Measurements from ENCODE around the gene GREB1. TPM values are rescaled to one million over a fixed set of nuclear protein-coding genes. Genes with fewer than 3 reads are reported as not detected.

GREB1 gene
- total RNA-seq, 1 experiment from 2014 or later, result 0.37 TPM

DNA sequence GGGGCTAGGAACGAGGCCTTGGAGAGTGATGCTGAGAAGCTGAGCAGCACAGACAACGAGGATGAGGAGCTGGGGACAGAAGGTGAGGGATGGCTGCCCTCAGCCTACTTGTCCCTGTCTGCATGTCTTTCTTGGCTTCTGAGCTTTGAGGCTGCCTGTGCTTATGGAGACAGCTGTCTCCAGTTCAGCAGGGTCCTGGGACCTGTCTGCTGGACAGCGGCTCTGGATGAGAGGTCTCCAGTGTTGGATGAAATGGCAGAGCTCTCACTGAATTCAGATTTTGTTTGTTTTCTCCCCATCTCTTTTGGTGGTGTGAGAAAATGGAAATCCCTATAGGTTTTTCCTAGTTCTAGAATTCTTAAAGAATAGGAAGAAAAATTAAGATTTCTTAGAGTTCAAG, 81.4 kb downstream of the GREB1 start:
- intact Hi-C loops (cut with micrococcal nuclease; ENCODE audit: unreplicated experiment), result no loop called here
- TF ChIP-seq CTCF (conservative IDR thresholded peaks at IDR 0.05) (no peak), EZH2 (IDR thresholded peaks at IDR 0.05; ENCODE audit: low read depth) (no peak)

GRCh38 chr2:11616097-11616687, 82.3 kb downstream of the GREB1 start:
- Histone ChIP-seq H3K36me3 (ENCODE audit: low read depth) (no peaks in the 10 kb centered on the region), H3K27me3 (ENCODE audit: insufficient read depth, low read depth) (peaks cover 24% of the 10 kb centered on the region; the same call in 1 of the 2 replicates), H3K4me3 (no peak overlapping the region), H3K4me2 (no peak overlapping the region), H4K20me1 (ENCODE audit: insufficient read depth) (no peaks in the 10 kb centered on the region), H3K9me3 (ENCODE audit: insufficient read depth, low read depth) (no peaks in the 10 kb centered on the region), H3F3A (ENCODE audit: insufficient read depth, low read depth) (no peaks in the 10 kb centered on the region), H3K27ac (no peak overlapping the region), H2AFZ (no peak overlapping the region), H3K79me2 (ENCODE audit: low read depth) (no peaks in the 10 kb centered on the region), H3K9me2 (ENCODE audit: insufficient read depth) (no peaks in the 10 kb centered on the region), H3K4me1 (replicated peaks; ENCODE audit: insufficient read depth) (0 out of 2 replicates have a peak, but pooled peaks cover 3% of the 10 kb centered on the region)
- ChIA-PET CTCF (no interaction called here), POLR2A (ENCODE audit: unreplicated experiment) (no interaction called here)
- TF ChIP-seq EZH2 (IDR thresholded peaks at IDR 0.05; ENCODE audit: low read depth) (no peak), CTCF (conservative IDR thresholded peaks at IDR 0.05) (no peak)
- intact Hi-C loops (cut with micrococcal nuclease; ENCODE audit: unreplicated experiment), result no loop called here
- no TSS peak for BruUV-seq (replicated peaks)
- no peak for DNase-seq

More for the DNA sequence above, 81.4 kb downstream of the GREB1 start:
- H3K79me2 ChIP-seq (ENCODE audit: low read depth), result no peaks in the 10 kb centered on the region
- H3K4me3 ChIP-seq, result no peak overlapping the region
- H3K27me3 ChIP-seq (ENCODE audit: insufficient read depth, low read depth), result peaks cover 24% of the 10 kb centered on the region; the same call in 1 of the 2 replicates
- H3K9me2 ChIP-seq (ENCODE audit: insufficient read depth), result no peaks in the 10 kb centered on the region
- ChIA-PET POLR2A (ENCODE audit: unreplicated experiment) (no interaction called here), CTCF (no interaction called here)
- no peak overlapping the region for H3K27ac ChIP-seq
- 0 out of 2 replicates have a peak, but pooled peaks cover 3% of the 10 kb centered on the region for H3K4me1 ChIP-seq (replicated peaks; ENCODE audit: insufficient read depth)
- no peaks in the 10 kb centered on the region for H3K9me3 ChIP-seq (ENCODE audit: insufficient read depth, low read depth)
- no peak overlapping the region for H3K4me2 ChIP-seq
- no peaks in the 10 kb centered on the region for H3F3A ChIP-seq (ENCODE audit: insufficient read depth, low read depth)
- no peaks in the 10 kb centered on the region for H4K20me1 ChIP-seq (ENCODE audit: insufficient read depth)
- no peak overlapping the region for H2AFZ ChIP-seq
- no TSS peak for BruUV-seq (replicated peaks)
- H3K36me3 ChIP-seq (ENCODE audit: low read depth), result no peaks in the 10 kb centered on the region
- DNase-seq, result no peak

DNA sequence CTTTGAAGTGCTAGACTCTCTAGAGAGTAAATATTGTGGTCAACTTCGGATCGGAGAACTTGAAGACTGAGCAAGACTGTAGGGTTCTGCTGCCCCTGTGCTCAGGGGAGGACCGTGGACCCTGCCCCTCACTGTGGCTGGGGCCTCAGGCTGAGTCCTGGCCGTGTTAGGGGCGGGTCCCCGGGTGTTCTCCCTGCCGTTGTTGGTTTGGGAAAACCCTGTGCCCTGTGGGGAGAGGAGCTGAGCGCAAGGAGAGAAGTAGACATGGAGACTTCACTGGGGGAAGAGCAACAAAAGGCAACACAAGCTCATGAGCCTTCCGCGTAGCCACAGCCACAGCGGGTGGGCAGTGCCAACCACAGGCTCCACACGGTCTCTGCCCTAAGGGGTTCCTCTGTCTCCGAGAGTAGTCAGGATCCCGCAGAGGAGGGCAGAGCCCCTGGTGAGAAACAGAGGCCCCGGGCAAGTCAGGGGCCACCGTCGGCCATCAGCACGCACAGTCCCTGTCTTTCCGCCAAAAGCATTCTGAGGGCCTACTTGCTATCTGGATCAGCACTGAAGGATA, 83.1 kb downstream of the GREB1 start:
- H3K36me3 ChIP-seq (ENCODE audit: low read depth), result no peaks in the 10 kb centered on the region

More for the DNA sequence above, 83.1 kb downstream of the GREB1 start:
- no peak overlapping the region for H3K4me3 ChIP-seq
- H3K9me2 ChIP-seq (ENCODE audit: insufficient read depth), result no peaks in the 10 kb centered on the region
- H3K79me2 ChIP-seq (ENCODE audit: low read depth), result no peaks in the 10 kb centered on the region
- no peak overlapping the region for H3K27ac ChIP-seq
- H4K20me1 ChIP-seq (ENCODE audit: insufficient read depth), result no peaks in the 10 kb centered on the region
- H3F3A ChIP-seq (ENCODE audit: insufficient read depth, low read depth), result no peaks in the 10 kb centered on the region
- TF ChIP-seq CTCF (conservative IDR thresholded peaks at IDR 0.05), result no peak
- TF ChIP-seq EZH2 (IDR thresholded peaks at IDR 0.05; ENCODE audit: low read depth), result no peak
- no peaks in the 10 kb centered on the region for H3K9me3 ChIP-seq (ENCODE audit: insufficient read depth, low read depth)
- 0 out of 2 replicates have a peak, but pooled peaks cover 3% of the 10 kb centered on the region for H3K4me1 ChIP-seq (replicated peaks; ENCODE audit: insufficient read depth)
- CTCF ChIA-PET, result no interaction called here
- intact Hi-C loops (cut with micrococcal nuclease; ENCODE audit: unreplicated experiment), result no loop called here
- no peak overlapping the region for H3K4me2 ChIP-seq
- POLR2A ChIA-PET (ENCODE audit: unreplicated experiment), result no interaction called here
- DNase-seq, result no peak
- H3K27me3 ChIP-seq (ENCODE audit: insufficient read depth, low read depth), result peaks cover 24% of the 10 kb centered on the region; the same call in 1 of the 2 replicates
- H2AFZ ChIP-seq, result no peak overlapping the region
- no TSS peak for BruUV-seq (replicated peaks)
